A549 (cell line): ENCODE data around the gene MIB2.

Experiments used
- CTCF ChIP-seq: fragments of >200 bp; sonication (Bioruptor Twin); formaldehyde crosslinking; IDR thresholded peaks from 3 replicates; pipeline ENCODE4 v1.5.1; 2016
- POLR2A ChIP-seq: IDR thresholded peaks from 2 replicates; pipeline ENCODE4 v1.6.1; 2012; ENCODE audit warnings: mild to moderate bottlenecking, low read length

- TF ChIP-seq POLR2A (peak; percentile 36; the same call in 1 of the 2 replicates), CTCF (no peak)
Measured at GRCh38 chr1:1573843-1574720, 41.2 kb upstream of the MIB2 start.
